Heart left ventricle (tissue), 16 donors: ENCODE data around the gene HLA-C. TPM values are rescaled to one million over a fixed set of nuclear protein-coding genes. Genes with fewer than 3 reads are reported as not detected.

Experiments
- ATAC-seq, 4 donors: fragments of 200-7000 bp; cut with Tn5 transposase; one replicate each; pipeline ENCODE4 v1.9.1; 2020 to 2022; ENCODE audit warnings: moderate library complexity in 4 of 4, mild to moderate bottlenecking in 3 of 4, moderate number of reproducible peaks in 1 of 4
- DNase-seq, 5 donors: peaks; one replicate each; pipeline ENCODE4 v3.0.0-alpha.2; 2020
- H3K27ac ChIP-seq, 12 donors: fragments of 200-600 bp; sonication (generic) in 4 of 12; one replicate each; pipeline versions ENCODE4 v1.5.0 to v1.8.0; 2016 to 2022; ENCODE audit warnings: mild to moderate bottlenecking in 2 of 12
- H3K27me3 ChIP-seq, 9 donors: fragments of 200-600 bp; sonication (generic) in 2 of 9; one replicate each; pipeline versions ENCODE4 v1.5.1 to v1.8.0; 2016 to 2022; ENCODE audit warnings: mild to moderate bottlenecking in 3 of 9
- H3K36me3 ChIP-seq, 9 donors: fragments of 200-600 bp; sonication (generic) in 2 of 9; one replicate each; pipeline versions ENCODE4 v1.5.0 to v1.8.0; 2018 to 2022; ENCODE audit warnings: mild to moderate bottlenecking in 2 of 9
- H3K4me1 ChIP-seq, 12 donors: fragments of 200-600 bp; sonication (generic) in 4 of 12; one replicate each; pipeline versions ENCODE4 v1.5.0 to v1.8.0; 2016 to 2022; ENCODE audit warnings: mild to moderate bottlenecking in 3 of 12
- H3K4me3 ChIP-seq, 12 donors: fragments of 200-600 bp; sonication (generic) in 4 of 12; one replicate each; pipeline versions ENCODE4 v1.5.0 to v1.8.0; 2017 to 2022; ENCODE audit warnings: mild to moderate bottlenecking in 9 of 12, moderate library complexity in 4 of 12
- H3K9me3 ChIP-seq, 12 donors: fragments of 200-600 bp; sonication (generic) in 4 of 12; one replicate each; pipeline versions ENCODE4 v1.5.0 to v1.8.0; 2016 to 2022; ENCODE audit warnings: mild to moderate bottlenecking in 1 of 12
- POLR2A ChIP-seq, 2 donors: fragments of 450-650 bp; IDR thresholded peaks; one replicate each; pipeline ENCODE4 v1.6.1; 2017; ENCODE audit warnings: antibody characterized with exemption in 2 of 2, mild to moderate bottlenecking in 2 of 2, moderate library complexity in 2 of 2
- WGBS, 4 donors: extraction: QIAGEN DNeasy Blood & Tissue Kit in 2 of 4; methylation state at CpG; one replicate each; pipeline versions ENCODE4 v1.1.5 to v1.1.7; 2013 to 2018; 5-methylcytosine and 5-hydroxymethylcytosine counted together
- intact Hi-C, 10 donors: fragments of 100-400 bp; cut with DNase I; formaldehyde crosslinking; loops; one replicate each; pipeline versions ENCODE4 v1.11.1 to v1.14.2; 2022
- polyA plus RNA-seq, 2 donors: library from polyadenylated mRNA; stranded (reverse); fragments of 200-250 nt; gene quantifications; one replicate each; pipeline ENCODE4 v1.2.3, GENCODE V29; 2013
- total RNA-seq, 9 donors: library from RNA; depleted of rRNA in 2 of 9; stranded (reverse); fragments of >200 nt in 2 of 9; fragmentation: NEBNext Ultra II Directional in 3 of 9; extraction: Animal tissue kit (Norgen Biotek cat#: 25700) in 3 of 9; gene quantifications; one replicate each; pipeline versions ENCODE4 v1.1.0 to v1.2.4, GENCODE V29; 2016 to 2023
- TF ChIP-seq, protein P1 (sequence below), 12 donors: fragments of 200-600 bp; sonication (generic) in 4 of 12; IDR thresholded peaks; one replicate each; pipeline versions ENCODE4 v1.5.0 to v1.8.0; 2018 to 2022; ENCODE audit warnings: antibody characterized with exemption in 12 of 12, mild to moderate bottlenecking in 5 of 12
- donor health status: ischemic (EF 13 %, LVEDD 7.1; RV severe dilation, severe dysfunction).
- donor health status: healthy with polysubstance abuse.
- donor health status: DM: no; HTN: yes; CAD: no.
- donor health status: DM: no; HTN: no; CAD: no.
- donor health status: ischemic (EF 25% LVEDD 6.9; RV normal size, moderate dysfunction).
- donor health status: ischemic (EF 25% LVEDD 5.7; RV mildly dilated, moderate dysfunction).
- donor health status: healthy.
- donor health status: DM: yes; HTN: yes; CAD: no.
- donor health status: ischemic (EF 35%, LVEDD 5.7; RV mildly dilated, moderate dysfunction).
- donor health status: nonischemic (EF 11% LVEDD 7.7; RV severe dilation, severe dysfunction).
- donor health status: DM: yes; HTN: yes; CAD: no.
- donor health status: PGD.
- donor health status: ischemic (EF 29% LVEDD 5.4; RV normal size, mild dysfunction).
- donor health status: nonischemic (EF 23%, LVEDD 6.1; RV moderate dilation, normal function).

Gene HLA-C
- total and polyA plus RNA-seq, 11 donors, result 160 to 1,096 (median 302) TPM

DNA sequence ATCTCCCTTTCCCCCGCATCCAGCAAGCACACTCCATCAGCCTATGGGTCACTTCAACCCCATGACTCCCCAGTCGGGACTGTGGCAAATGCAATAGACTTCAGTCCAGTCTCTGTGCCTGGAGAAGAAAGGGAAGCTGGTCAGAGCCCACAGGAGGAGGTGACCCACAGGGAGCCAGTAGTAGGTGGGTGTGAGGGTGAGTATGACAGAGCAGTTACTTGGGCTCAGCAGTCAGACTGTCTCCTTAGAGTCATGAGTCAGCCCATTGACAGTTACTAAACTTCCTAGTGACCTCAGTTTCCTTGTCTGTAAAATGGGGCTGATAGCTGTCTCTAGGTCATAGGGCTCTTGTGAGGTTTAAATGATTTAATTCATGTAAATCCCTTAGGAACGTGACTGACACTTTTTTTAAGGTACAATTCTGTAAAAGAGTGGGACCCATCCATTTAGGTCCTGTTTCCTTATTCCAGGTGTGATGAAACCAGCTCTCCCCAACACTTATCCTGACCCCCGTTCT lies 33.9 kb upstream of the HLA-C start:
- Histone ChIP-seq H3K27me3 (peaks cover 0 to 41% (median 8%) of the 10 kb centered on the region in 9 donors), H3K36me3 (no peaks in the 10 kb centered on the region)
- ATAC-seq, result no peak

GRCh38 chr6:31304683-31305082 lies 32.8 kb upstream of the HLA-C start:
- no peak for ATAC-seq
- H3K4me3 ChIP-seq, result no peak overlapping the region
- no peak overlapping the region for H3K27ac ChIP-seq
- 57 to 77% (median 67%) methylated on average over 4 of the region's 4 CpGs for WGBS, 4 donors
- no peak for DNase-seq
- peaks cover 0 to 11% (median 4%) of the 10 kb centered on the region in 12 donors for H3K4me1 ChIP-seq
- H3K9me3 ChIP-seq, result no peaks in the 10 kb centered on the region
- intact Hi-C loops, result no loop called here
- TF ChIP-seq, protein P1, sequence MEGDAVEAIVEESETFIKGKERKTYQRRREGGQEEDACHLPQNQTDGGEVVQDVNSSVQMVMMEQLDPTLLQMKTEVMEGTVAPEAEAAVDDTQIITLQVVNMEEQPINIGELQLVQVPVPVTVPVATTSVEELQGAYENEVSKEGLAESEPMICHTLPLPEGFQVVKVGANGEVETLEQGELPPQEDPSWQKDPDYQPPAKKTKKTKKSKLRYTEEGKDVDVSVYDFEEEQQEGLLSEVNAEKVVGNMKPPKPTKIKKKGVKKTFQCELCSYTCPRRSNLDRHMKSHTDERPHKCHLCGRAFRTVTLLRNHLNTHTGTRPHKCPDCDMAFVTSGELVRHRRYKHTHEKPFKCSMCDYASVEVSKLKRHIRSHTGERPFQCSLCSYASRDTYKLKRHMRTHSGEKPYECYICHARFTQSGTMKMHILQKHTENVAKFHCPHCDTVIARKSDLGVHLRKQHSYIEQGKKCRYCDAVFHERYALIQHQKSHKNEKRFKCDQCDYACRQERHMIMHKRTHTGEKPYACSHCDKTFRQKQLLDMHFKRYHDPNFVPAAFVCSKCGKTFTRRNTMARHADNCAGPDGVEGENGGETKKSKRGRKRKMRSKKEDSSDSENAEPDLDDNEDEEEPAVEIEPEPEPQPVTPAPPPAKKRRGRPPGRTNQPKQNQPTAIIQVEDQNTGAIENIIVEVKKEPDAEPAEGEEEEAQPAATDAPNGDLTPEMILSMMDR (IDR thresholded peaks at IDR 0.05), result no peak
- no peak for TF ChIP-seq POLR2A (IDR thresholded peaks at IDR 0.05)
- peaks cover 0 to 35% (median 8%) of the 10 kb centered on the region in 9 donors for H3K27me3 ChIP-seq
- no peaks in the 10 kb centered on the region for H3K36me3 ChIP-seq

More for the DNA sequence above, 33.9 kb upstream of the HLA-C start:
- Histone ChIP-seq H3K4me1 (peaks cover 0 to 11% (median 4%) of the 10 kb centered on the region in 12 donors), H3K9me3 (no peaks in the 10 kb centered on the region), H3K4me3 (no peak overlapping the region), H3K27ac (no peak overlapping the region)
- intact Hi-C loops, result no loop called here
- DNase-seq, result no peak
- 52 to 89% (median 84%) methylated on average over 4 of the region's 4 CpGs for WGBS, 4 donors
- no peak for TF ChIP-seq POLR2A (IDR thresholded peaks at IDR 0.05)
- TF ChIP-seq, protein P1 (IDR thresholded peaks at IDR 0.05), result no peak

- 58 to 81% (median 59%) methylated on average over 4 of the region's 4 CpGs for WGBS, 4 donors
- no peak overlapping the region for H3K27ac ChIP-seq
- no peak for ATAC-seq
- H3K4me1 ChIP-seq, result no peaks in the 10 kb centered on the region
- H3K4me3 ChIP-seq, result no peak overlapping the region
- H3K36me3 ChIP-seq, result no peaks in the 10 kb centered on the region
- no peak for DNase-seq
- TF ChIP-seq, protein P1 (IDR thresholded peaks at IDR 0.05), result no peak
- TF ChIP-seq POLR2A (IDR thresholded peaks at IDR 0.05), result no peak
- H3K27me3 ChIP-seq, result peaks cover 0 to 18% (median 0%) of the 10 kb centered on the region in 9 donors
- intact Hi-C loops, result no loop called here
- peaks cover 0 to 10% (median 0%) of the 10 kb centered on the region in 12 donors for H3K9me3 ChIP-seq
These were observed 28.9 kb upstream of the HLA-C start for GRCh38 chr6:31300797-31301196.

- Histone ChIP-seq H3K36me3 (no peaks in the 10 kb centered on the region), H3K9me3 (peaks cover 0 to 10% (median 0%) of the 10 kb centered on the region in 12 donors), H3K4me3 (no peak overlapping the region), H3K27me3 (peaks cover 0 to 20% (median 0%) of the 10 kb centered on the region in 9 donors), H3K4me1 (no peaks in the 10 kb centered on the region), H3K27ac (no peak overlapping the region)
- no peak for TF ChIP-seq POLR2A (IDR thresholded peaks at IDR 0.05)
- WGBS, 4 donors, result 68 to 92% (median 75%) methylated on average over 3 of the region's 3 CpGs
- ATAC-seq (no peak), DNase-seq (no peak)
- intact Hi-C loops, result no loop called here
These were observed 28.1 kb upstream of the HLA-C start for GRCh38 chr6:31299947-31300346.

- no peak for TF ChIP-seq POLR2A (IDR thresholded peaks at IDR 0.05)
- TF ChIP-seq, protein P1 (IDR thresholded peaks at IDR 0.05), result no peak
- no peak for DNase-seq
- Histone ChIP-seq H3K9me3 (peaks cover 0 to 10% (median 0%) of the 10 kb centered on the region in 12 donors), H3K4me3 (no peak overlapping the region), H3K4me1 (no peaks in the 10 kb centered on the region), H3K27me3 (peaks cover 0 to 25% (median 3%) of the 10 kb centered on the region in 9 donors), H3K36me3 (no peaks in the 10 kb centered on the region), H3K27ac (no peak overlapping the region)
- intact Hi-C loops, result no loop called here
- no peak for ATAC-seq
- 14 to 29% (median 14%) methylated on average over 2 of the region's 2 CpGs for WGBS, 4 donors
These were observed 27.6 kb upstream of the HLA-C start for GRCh38 chr6:31299511-31299910.
